GM19043 (cell line): Measurements from ENCODE around the gene EFHC1.

Source experiments
- ATAC-seq: cut with Tn5 transposase; IDR thresholded peaks from one replicate; pipeline ENCODE4 v1.9.1; 2021; ENCODE audit warnings: low read depth; ENCODE audit not compliant: unreplicated experiment

The EFHC1 gene

DNA sequence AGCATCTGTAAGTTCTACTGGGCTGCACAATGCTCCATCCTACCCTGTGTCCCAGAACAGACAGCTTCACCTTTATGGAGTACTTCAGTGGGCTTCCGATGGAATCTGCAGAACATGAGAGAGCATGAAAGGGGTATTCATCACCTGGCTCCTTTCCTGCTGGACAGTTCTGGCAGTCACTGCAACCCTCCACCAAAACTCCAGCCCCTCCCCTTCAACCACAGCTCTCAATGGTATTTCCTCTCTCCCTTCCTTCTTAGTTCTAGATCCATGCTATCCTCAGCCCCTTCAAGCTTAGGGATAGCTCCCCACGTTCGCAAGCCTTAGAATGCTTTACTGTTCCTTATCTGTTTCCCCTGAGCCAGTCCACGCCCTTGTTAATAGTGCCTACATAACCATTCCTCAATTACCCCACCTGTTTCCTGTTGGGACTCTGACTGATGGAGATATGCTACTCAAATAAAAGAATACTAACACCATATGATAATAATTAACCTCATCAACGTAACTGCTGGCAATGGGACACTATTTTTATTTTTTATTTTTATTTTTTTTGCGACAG, 130.0 kb downstream of the EFHC1 start:
- no peak for ATAC-seq

GRCh38 chr6:52550870-52551269, 130.7 kb downstream of the EFHC1 start:
- ATAC-seq = no peak

- no peak for ATAC-seq
Observed at GRCh38 chr6:52551483-52552277, 131.5 kb downstream of the EFHC1 start.

DNA sequence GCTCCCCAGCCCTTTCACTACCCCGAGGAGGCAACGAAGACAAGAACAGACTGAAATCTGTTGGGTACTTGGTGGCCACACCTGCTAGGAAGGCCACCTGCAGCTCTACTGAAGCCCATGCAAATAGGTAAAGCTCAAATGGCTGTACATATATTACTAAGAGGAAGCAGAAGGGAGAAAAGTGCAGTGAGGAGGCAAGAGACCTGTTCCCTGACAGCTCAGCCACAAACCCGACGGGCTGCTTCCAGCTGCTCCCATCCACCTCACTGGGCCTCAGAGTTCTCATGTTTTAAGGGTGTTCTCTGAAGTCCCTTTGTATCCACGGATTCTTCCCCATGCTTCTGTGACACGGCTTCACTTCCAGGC, 132.1 kb downstream of the EFHC1 start:
- ATAC-seq = peak; percentile 98

GRCh38 chr6:52553158-52553557, 133.0 kb downstream of the EFHC1 start:
- no peak for ATAC-seq

GRCh38 chr6:52553719-52554118, 133.6 kb downstream of the EFHC1 start:
- no peak for ATAC-seq

- no peak for ATAC-seq
Observed at GRCh38 chr6:52554684-52555280, 134.6 kb downstream of the EFHC1 start.

- ATAC-seq = no peak
Observed at GRCh38 chr6:52555518-52556233, 135.5 kb downstream of the EFHC1 start.

GRCh38 chr6:52557389-52558265, 137.5 kb downstream of the EFHC1 start:
- ATAC-seq = no peak

GRCh38 chr6:52558266-52559000, 138.3 kb downstream of the EFHC1 start:
- no peak for ATAC-seq

GRCh38 chr6:52560462-52560861, 140.3 kb downstream of the EFHC1 start:
- no peak for ATAC-seq

DNA sequence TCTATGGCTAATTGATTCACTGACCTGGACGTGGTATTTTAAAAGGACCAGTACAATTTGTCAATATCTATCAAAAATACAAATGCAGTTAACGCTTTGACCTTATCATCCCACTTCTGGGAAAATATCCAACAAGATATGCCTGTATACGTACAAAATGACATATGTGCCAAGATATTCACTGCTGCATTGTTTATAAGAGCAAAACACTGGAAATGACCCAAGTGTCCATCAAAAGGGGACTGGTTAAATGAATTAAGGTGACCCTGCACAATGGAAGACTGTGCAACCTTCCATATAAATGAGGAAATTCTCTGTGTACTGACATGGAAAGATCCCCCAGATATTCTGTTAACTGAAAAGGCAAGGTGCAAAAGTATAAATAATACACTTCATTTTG, 142.8 kb downstream of the EFHC1 start:
- ATAC-seq = no peak

- no peak for ATAC-seq
Observed at GRCh38 chr6:52564856-52565255, 144.7 kb downstream of the EFHC1 start.

GRCh38 chr6:52566201-52566600, 146.1 kb downstream of the EFHC1 start:
- ATAC-seq = peak; percentile 67

- no peak for ATAC-seq
Observed at GRCh38 chr6:52566853-52567279, 146.7 kb downstream of the EFHC1 start.

- ATAC-seq = no peak
Observed at GRCh38 chr6:52568320-52568719, 148.2 kb downstream of the EFHC1 start.

- ATAC-seq = no peak
Observed at GRCh38 chr6:52570291-52570700, 150.2 kb downstream of the EFHC1 start.

GRCh38 chr6:52571099-52571755, 151.1 kb downstream of the EFHC1 start:
- ATAC-seq = no peak

DNA sequence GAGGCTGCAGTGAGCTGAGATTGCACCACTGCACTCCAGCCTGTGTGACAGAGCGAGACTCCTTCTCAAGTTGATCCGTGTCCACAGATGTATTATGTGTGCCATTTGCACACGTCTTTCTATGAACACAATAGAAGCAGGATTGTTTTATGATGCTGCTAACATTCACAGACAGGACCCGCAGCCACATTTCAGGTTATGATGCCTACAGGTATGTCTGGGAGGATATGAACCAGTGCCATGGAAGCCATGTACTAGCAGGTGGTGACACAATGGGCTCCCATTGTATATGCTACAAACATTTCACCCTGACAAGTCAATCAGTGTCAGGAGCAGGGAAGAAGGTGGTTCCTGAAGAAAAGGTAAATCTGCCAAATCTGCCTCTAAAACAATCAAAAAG, 152.4 kb downstream of the EFHC1 start:
- ATAC-seq = no peak
